ENCODE results near the gene RASAL2.

The RASAL2 gene

GRCh38 chr1:178093951-178094738, at the start of gene RASAL2:
RASAL2 (plus strand) TSS chr1:178094104; CDS start chr1:178094493, 389 bp downstream.
- peak; percentile 5 for DNase-seq
- ATAC-seq: peak; percentile 50

GRCh38 chr1:178046591-178047270, 47.2 kb upstream of the RASAL2 start:
- DNase-seq (no peak), ATAC-seq (no peak)

- no peak for ATAC-seq
Observed at GRCh38 chr1:178047403-178048093, 46.4 kb upstream of the RASAL2 start.

GRCh38 chr1:178048426-178048825, 45.5 kb upstream of the RASAL2 start:
- ATAC-seq: no peak
- DNase-seq: no peak

More at GRCh38 chr1:178047403-178048093, 46.4 kb upstream of the RASAL2 start:
- no peak for DNase-seq

- DNase-seq (no peak), ATAC-seq (no peak)
Observed at GRCh38 chr1:178048883-178049282, 45.0 kb upstream of the RASAL2 start.

- ATAC-seq (no peak), DNase-seq (no peak)
Observed at GRCh38 chr1:178050084-178050483, 43.8 kb upstream of the RASAL2 start.

GRCh38 chr1:178051071-178051470, 42.8 kb upstream of the RASAL2 start:
- ATAC-seq (no peak), DNase-seq (no peak)

GRCh38 chr1:178052650-178053461, 41.0 kb upstream of the RASAL2 start:
- ATAC-seq (no peak), DNase-seq (no peak)

GRCh38 chr1:178055093-178055492, 38.8 kb upstream of the RASAL2 start:
- DNase-seq: no peak
- no peak for ATAC-seq

GRCh38 chr1:178055779-178056471, 38.0 kb upstream of the RASAL2 start:
- no peak for ATAC-seq
- DNase-seq: no peak

- no peak for DNase-seq
- ATAC-seq: no peak
Observed at GRCh38 chr1:178057141-178057765, 36.7 kb upstream of the RASAL2 start.

- no peak for DNase-seq
- no peak for ATAC-seq
Observed at GRCh38 chr1:178057912-178058534, 35.9 kb upstream of the RASAL2 start.

GRCh38 chr1:178060789-178061556, 32.9 kb upstream of the RASAL2 start:
- DNase-seq: no peak
- no peak for ATAC-seq

- DNase-seq (no peak), ATAC-seq (no peak)
Observed at GRCh38 chr1:178061620-178062019, 32.3 kb upstream of the RASAL2 start.

GRCh38 chr1:178064191-178064821, 29.6 kb upstream of the RASAL2 start:
- DNase-seq (no peak), ATAC-seq (no peak)

GRCh38 chr1:178065250-178065649, 28.7 kb upstream of the RASAL2 start:
- ATAC-seq (no peak), DNase-seq (no peak)

GRCh38 chr1:178066296-178066907, 27.5 kb upstream of the RASAL2 start:
- ATAC-seq (no peak), DNase-seq (no peak)

- no peak for DNase-seq
- ATAC-seq: no peak
Observed at GRCh38 chr1:178066908-178067614, 26.8 kb upstream of the RASAL2 start.
